HCT116 (cell line): ENCODE measurements around the gene SLCO1B3. TPM values are rescaled to one million over a fixed set of nuclear protein-coding genes. Genes with fewer than 3 reads are reported as not detected.

Source experiments
- ATAC-seq: fragments of 200-7000 bp; cut with Tn5 transposase; 2 replicates; pipeline ENCODE4 v1.9.1; 2020; ENCODE audit warnings: mild to moderate bottlenecking, moderate library complexity
- BruUV-seq: library from RNA; stranded (reverse); fragments of 400-500 nt; replicated peaks from 2 replicates; lab custom pipeline; 2021; lab: Mats Ljungman, UMichigan
- CTCF ChIA-PET: fragments of 300-600 bp; sonication (Branson Sonifier 250); formaldehyde crosslinking; loops from one replicate; lab custom pipeline; 2021; ENCODE audit warnings: antibody characterized with exemption; lab: Charles Lee
- POLR2A ChIA-PET: fragments of 300-600, 350-600 bp; sonication (Branson Sonifier 250); formaldehyde crosslinking; loops from one replicate; lab custom pipeline; 2021; ENCODE audit warnings: antibody characterized with exemption; lab: Charles Lee
- RAD21 ChIA-PET, 2 experiments: fragments of 300-600 bp; sonication (Branson Sonifier 250); formaldehyde crosslinking; loops; one replicate each; lab custom pipeline; 2023; ENCODE audit warnings: low total read pairs in 2 of 2; ENCODE audit not compliant: uncharacterized antibody in 2 of 2, unreplicated experiment in 2 of 2, low non-redundant PET in 1 of 2; lab: Charles Lee
- DNase-seq: peaks from one replicate; pipeline ENCODE4 v3.0.0-alpha.2; 2010; ENCODE audit warnings: low read depth, low spot score
- H2AFZ ChIP-seq: fragments of 200-600 bp; shearing (Covaris generic), sonication (generic); 2 replicates; pipeline ENCODE4 v1.6.1; 2017; ENCODE audit warnings: low read depth, mixed run types, mixed read lengths, antibody characterized with exemption, low read length; ENCODE audit not compliant: poor library complexity, severe bottlenecking
- H3K27ac ChIP-seq: 2 replicates; pipeline ENCODE4 v1.5.1; 2012; ENCODE audit warnings: low read depth, low read length
- H3K27me3 ChIP-seq: fragments of 200-600 bp; sonication (generic); 2 replicates; pipeline ENCODE4 v1.6.1; 2016; ENCODE audit warnings: mixed run types, low read length, mixed read lengths; ENCODE audit not compliant: insufficient read depth
- H3K36me3 ChIP-seq, 2 experiments: fragments of 200-500 bp in 1 of 2; fragments of 200-600 bp in 1 of 2; sonication (Bioruptor generic) in 1 of 2; sonication (generic) in 1 of 2; 2 replicates each; pipeline versions ENCODE4 v1.5.1 to v1.6.1; 2014 to 2016; ENCODE audit warnings: low read length in 2 of 2, inconsistent platforms in 1 of 2, mixed read lengths in 1 of 2, mixed run types in 1 of 2; ENCODE audit not compliant: insufficient read depth in 2 of 2, control insufficient read depth in 1 of 2
- H3K4me1 ChIP-seq, 2 experiments: fragments of 200-600 bp in 1 of 2; sonication (generic) in 1 of 2; 2 replicates each; pipeline versions ENCODE4 v1.5.1 to v1.6.1; 2012 to 2017; ENCODE audit warnings: low read length in 2 of 2, inconsistent platforms in 1 of 2, mild to moderate bottlenecking in 1 of 2, mixed read lengths in 1 of 2, mixed run types in 1 of 2, moderate library complexity in 1 of 2; ENCODE audit not compliant: insufficient read depth in 2 of 2, control insufficient read depth in 1 of 2
- H3K4me2 ChIP-seq: fragments of 200-600 bp; sonication (generic); 2 replicates; pipeline ENCODE4 v1.6.1; 2017; ENCODE audit warnings: mixed run types, low read length, mixed read lengths
- H3K4me3 ChIP-seq, 2 experiments: fragments of 200-600 bp in 1 of 2; sonication (generic) in 1 of 2; replicated peaks in 1 of 2; 2 replicates each; pipeline ENCODE4 v1.5.1; 2011 to 2016; ENCODE audit warnings: low read length in 2 of 2, control low read depth in 1 of 2, low read depth in 1 of 2, mild to moderate bottlenecking in 1 of 2, mixed read lengths in 1 of 2, mixed run types in 1 of 2
- H3K79me2 ChIP-seq: fragments of 200-600 bp; sonication (generic); 2 replicates; pipeline ENCODE4 v1.6.1; 2017; ENCODE audit warnings: mild to moderate bottlenecking, mixed run types, low read length, moderate library complexity, mixed read lengths; ENCODE audit not compliant: insufficient read depth
- H3K9ac ChIP-seq: fragments of 200-600 bp; sonication (generic); 2 replicates; pipeline ENCODE4 v1.6.1; 2016; ENCODE audit warnings: low read length, mixed read lengths
- H3K9me2 ChIP-seq: fragments of 200-600 bp; sonication (generic), shearing (Covaris generic); 2 replicates; pipeline ENCODE4 v1.6.1; 2017; ENCODE audit warnings: mixed run types, mild to moderate bottlenecking, moderate library complexity; ENCODE audit not compliant: insufficient read depth
- H3K9me3 ChIP-seq, 2 experiments: fragments of 200-500 bp in 1 of 2; fragments of 200-600 bp in 1 of 2; sonication (Bioruptor generic) in 1 of 2; sonication (generic) in 1 of 2; 2 replicates each; pipeline ENCODE4 v1.6.1; 2014 to 2017; ENCODE audit warnings: low read length in 2 of 2, mixed read lengths in 2 of 2, inconsistent platforms in 1 of 2, low read depth in 1 of 2, mild to moderate bottlenecking in 1 of 2, mixed run types in 1 of 2, moderate library complexity in 1 of 2; ENCODE audit not compliant: control insufficient read depth in 1 of 2, insufficient read depth in 1 of 2
- H4K20me1 ChIP-seq: fragments of 200-600 bp; sonication (generic), shearing (Covaris generic); 2 replicates; pipeline ENCODE4 v1.6.1; 2017; ENCODE audit warnings: mixed run types, mild to moderate bottlenecking, moderate library complexity; ENCODE audit not compliant: insufficient read depth
- CEBPB ChIP-seq: IDR thresholded peaks from 2 replicates; pipeline ENCODE4 v1.6.1; 2012; ENCODE audit warnings: low read depth
- EZH2 ChIP-seq: fragments of 200-600 bp; sonication (generic); IDR thresholded peaks from 2 replicates; pipeline ENCODE4 v1.6.1; 2017; ENCODE audit warnings: antibody characterized with exemption, mixed run types
- FOSL1 ChIP-seq: IDR thresholded peaks from 2 replicates; pipeline ENCODE4 v1.6.1; 2012; ENCODE audit warnings: low read depth
- POLR2A ChIP-seq: IDR thresholded peaks from 2 replicates; pipeline ENCODE4 v1.7.0; 2011; ENCODE audit warnings: borderline replicate concordance; ENCODE audit not compliant: insufficient read depth, insufficient read length; ENCODE audit errors: extremely low read depth
- POLR2AphosphoS5 ChIP-seq: IDR thresholded peaks from 2 replicates; pipeline ENCODE4 v1.6.1; 2011; ENCODE audit warnings: mild to moderate bottlenecking, low read depth, low read length, moderate library complexity
- RAD21 ChIP-seq: IDR thresholded peaks from 2 replicates; pipeline ENCODE4 v1.6.1; 2012; ENCODE audit warnings: low read depth, mild to moderate bottlenecking
- TCF7L2 ChIP-seq: IDR thresholded peaks from 2 replicates; pipeline ENCODE4 v1.7.0; 2011; ENCODE audit warnings: borderline replicate concordance, inconsistent platforms; ENCODE audit not compliant: insufficient read depth, insufficient read length; ENCODE audit errors: extremely low read depth
- YY1 ChIP-seq: IDR thresholded peaks from 2 replicates; pipeline ENCODE4 v1.6.1; 2011; ENCODE audit warnings: low read length, low read depth, moderate library complexity, mild to moderate bottlenecking; ENCODE audit not compliant: insufficient replicate concordance; ENCODE audit errors: extremely low read depth
- ZFX ChIP-seq: fragments of 450-650 bp; IDR thresholded peaks from 2 replicates; pipeline ENCODE4 v1.6.1; 2017
- intact Hi-C: fragments of 100-400 bp; cut with micrococcal nuclease; formaldehyde crosslinking; loops from 2 replicates; pipeline ENCODE4 v1.10.0; 2022
- total RNA-seq: library from RNA; stranded (reverse); gene quantifications from one replicate; pipeline ENCODE4 v1.2.1, GENCODE V29; 2021; ENCODE audit not compliant: unreplicated experiment
- TF ChIP-seq, protein P1 (sequence below), 3 experiments: fragments of 200-600 bp in 1 of 3; sonication (generic) in 1 of 3; IDR thresholded peaks in 2 of 3; conservative IDR thresholded peaks in 1 of 3; 2 replicates each; pipeline ENCODE4 v1.5.1; 2012 to 2017; ENCODE audit warnings: low read depth in 2 of 3, low read length in 2 of 3, antibody characterized with exemption in 1 of 3, borderline replicate concordance in 1 of 3, control low read depth in 1 of 3, mild to moderate bottlenecking in 1 of 3, mixed read lengths in 1 of 3, mixed run types in 1 of 3, moderate library complexity in 1 of 3; ENCODE audit not compliant: insufficient read depth in 1 of 3
- TF ChIP-seq, protein P2 (sequence below): IDR thresholded peaks from 2 replicates; pipeline ENCODE4 v1.6.1; 2012
- TF ChIP-seq, protein P3 (sequence below): IDR thresholded peaks from 2 replicates; pipeline ENCODE4 v1.6.1; 2011; ENCODE audit warnings: mild to moderate bottlenecking, low read length, moderate library complexity; ENCODE audit not compliant: insufficient replicate concordance; ENCODE audit errors: extremely low read depth

The SLCO1B3 gene
- total RNA-seq, 1 experiment from 2014 or later = 5.4 TPM

DNA sequence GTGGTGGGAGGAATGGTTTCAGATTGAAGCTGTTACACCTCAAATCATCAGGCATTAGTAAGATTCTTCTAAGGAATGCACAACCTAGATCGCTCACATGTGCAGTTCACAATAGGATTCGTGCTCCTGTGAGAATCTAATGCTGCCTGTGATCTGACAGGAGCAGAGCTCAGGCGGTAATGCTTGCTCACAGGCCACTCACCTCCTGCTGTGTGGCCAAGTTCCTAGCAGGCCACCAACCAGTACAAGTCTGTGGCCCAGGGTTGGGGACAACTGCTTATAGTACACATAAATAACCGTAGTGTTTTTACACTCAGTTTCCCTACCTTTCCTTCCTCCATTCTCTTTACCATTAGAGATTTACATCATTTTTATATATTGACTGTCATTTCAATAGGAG is 121.4 kb downstream of the SLCO1B3 start:
- H3K79me2 ChIP-seq = no peaks in the 10 kb centered on the region

DNA sequence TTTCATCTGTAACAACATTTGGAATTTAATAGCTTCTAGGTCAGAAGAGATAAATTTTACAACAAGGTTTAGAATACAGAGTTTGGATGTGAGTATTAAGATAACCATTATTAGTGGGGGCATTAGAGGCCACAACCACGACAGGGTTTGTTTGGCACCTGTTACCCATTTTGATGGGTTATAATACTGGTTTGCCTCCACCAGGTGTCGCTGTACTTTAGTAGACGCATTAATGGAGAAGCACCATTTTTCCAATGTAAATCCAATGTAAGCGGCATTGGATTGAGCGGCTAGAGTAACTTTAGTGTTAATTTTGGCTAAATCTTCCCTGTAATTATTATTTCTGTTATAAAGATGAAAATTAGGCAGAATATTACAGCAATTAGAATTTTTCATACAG is 136.2 kb downstream of the SLCO1B3 start:
- Histone ChIP-seq H3K4me3 (no peak overlapping the region), H3K9me2 (no peaks in the 10 kb centered on the region), H3K79me2 (no peaks in the 10 kb centered on the region), H3K36me3 (no peaks in the 10 kb centered on the region), H3K27ac (no peak overlapping the region), H3K9ac (no peak overlapping the region), H2AFZ (no peak overlapping the region), H4K20me1 (no peaks in the 10 kb centered on the region), H3K4me2 (no peak overlapping the region), H3K27me3 (no peaks in the 10 kb centered on the region), H3K4me1 (no peaks in the 10 kb centered on the region), H3K9me3 (no peaks in the 10 kb centered on the region)
- ATAC-seq = peak; percentile 65
- no TSS peak for BruUV-seq
- ChIA-PET POLR2A (no interaction called here), CTCF (interaction anchor here (1.6 kb wide), 1 partner anchor 11 kb away, joined by 4 read pairs; no protein-coding TSS in a partner anchor), RAD21 (no interaction called here)
- intact Hi-C loops = loop anchor here (5.0 kb wide), 1 partner anchor 121 kb away; no protein-coding TSS in a partner anchor
- peak; percentile 6 for DNase-seq
- TF ChIP-seq, protein P1, sequence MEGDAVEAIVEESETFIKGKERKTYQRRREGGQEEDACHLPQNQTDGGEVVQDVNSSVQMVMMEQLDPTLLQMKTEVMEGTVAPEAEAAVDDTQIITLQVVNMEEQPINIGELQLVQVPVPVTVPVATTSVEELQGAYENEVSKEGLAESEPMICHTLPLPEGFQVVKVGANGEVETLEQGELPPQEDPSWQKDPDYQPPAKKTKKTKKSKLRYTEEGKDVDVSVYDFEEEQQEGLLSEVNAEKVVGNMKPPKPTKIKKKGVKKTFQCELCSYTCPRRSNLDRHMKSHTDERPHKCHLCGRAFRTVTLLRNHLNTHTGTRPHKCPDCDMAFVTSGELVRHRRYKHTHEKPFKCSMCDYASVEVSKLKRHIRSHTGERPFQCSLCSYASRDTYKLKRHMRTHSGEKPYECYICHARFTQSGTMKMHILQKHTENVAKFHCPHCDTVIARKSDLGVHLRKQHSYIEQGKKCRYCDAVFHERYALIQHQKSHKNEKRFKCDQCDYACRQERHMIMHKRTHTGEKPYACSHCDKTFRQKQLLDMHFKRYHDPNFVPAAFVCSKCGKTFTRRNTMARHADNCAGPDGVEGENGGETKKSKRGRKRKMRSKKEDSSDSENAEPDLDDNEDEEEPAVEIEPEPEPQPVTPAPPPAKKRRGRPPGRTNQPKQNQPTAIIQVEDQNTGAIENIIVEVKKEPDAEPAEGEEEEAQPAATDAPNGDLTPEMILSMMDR (IDR thresholded peaks at IDR 0.05 in 2 of 3, conservative IDR thresholded peaks at IDR 0.05 in 1 of 3; ENCODE audit: borderline replicate concordance in 1 of 3, insufficient read depth in 1 of 3, low read depth in 2 of 3, low read length in 2 of 3) = peak; percentile 9 to 60 (median 50); a peak in 4 of 6 replicates
- TF ChIP-seq RAD21 (peak; percentile 28), POLR2AphosphoS5 (no peak), EZH2 (no peak), FOSL1 (no peak)

More for the DNA sequence above, 121.4 kb downstream of the SLCO1B3 start:
- H3K4me3 ChIP-seq = no peak overlapping the region
- no peaks in the 10 kb centered on the region for H3K9me2 ChIP-seq
- RAD21 ChIA-PET = no interaction called here
- no TSS peak for BruUV-seq
- TF ChIP-seq TCF7L2 = no peak
- no peak for TF ChIP-seq CEBPB
- TF ChIP-seq FOSL1 = no peak
- TF ChIP-seq, protein P2, sequence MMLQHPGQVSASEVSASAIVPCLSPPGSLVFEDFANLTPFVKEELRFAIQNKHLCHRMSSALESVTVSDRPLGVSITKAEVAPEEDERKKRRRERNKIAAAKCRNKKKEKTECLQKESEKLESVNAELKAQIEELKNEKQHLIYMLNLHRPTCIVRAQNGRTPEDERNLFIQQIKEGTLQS = no peak
- TF ChIP-seq YY1 = no peak
- no peak for TF ChIP-seq ZFX
- TF ChIP-seq, protein P3, sequence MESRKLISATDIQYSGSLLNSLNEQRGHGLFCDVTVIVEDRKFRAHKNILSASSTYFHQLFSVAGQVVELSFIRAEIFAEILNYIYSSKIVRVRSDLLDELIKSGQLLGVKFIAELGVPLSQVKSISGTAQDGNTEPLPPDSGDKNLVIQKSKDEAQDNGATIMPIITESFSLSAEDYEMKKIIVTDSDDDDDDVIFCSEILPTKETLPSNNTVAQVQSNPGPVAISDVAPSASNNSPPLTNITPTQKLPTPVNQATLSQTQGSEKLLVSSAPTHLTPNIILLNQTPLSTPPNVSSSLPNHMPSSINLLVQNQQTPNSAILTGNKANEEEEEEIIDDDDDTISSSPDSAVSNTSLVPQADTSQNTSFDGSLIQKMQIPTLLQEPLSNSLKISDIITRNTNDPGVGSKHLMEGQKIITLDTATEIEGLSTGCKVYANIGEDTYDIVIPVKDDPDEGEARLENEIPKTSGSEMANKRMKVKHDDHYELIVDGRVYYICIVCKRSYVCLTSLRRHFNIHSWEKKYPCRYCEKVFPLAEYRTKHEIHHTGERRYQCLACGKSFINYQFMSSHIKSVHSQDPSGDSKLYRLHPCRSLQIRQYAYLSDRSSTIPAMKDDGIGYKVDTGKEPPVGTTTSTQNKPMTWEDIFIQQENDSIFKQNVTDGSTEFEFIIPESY = no peak
- no peak for TF ChIP-seq POLR2A
- TF ChIP-seq RAD21 = no peak
- no peaks in the 10 kb centered on the region; a peak in 1 of 4 replicates for H3K9me3 ChIP-seq
- no peaks in the 10 kb centered on the region for H3K27me3 ChIP-seq
- CTCF ChIA-PET = no interaction called here
- ATAC-seq (no peak), DNase-seq (no peak)
- no peaks in the 10 kb centered on the region for H4K20me1 ChIP-seq
- H3K36me3 ChIP-seq = no peaks in the 10 kb centered on the region
- no peak overlapping the region for H3K4me2 ChIP-seq
- H3K4me1 ChIP-seq = no peaks in the 10 kb centered on the region
- no peak overlapping the region for H3K9ac ChIP-seq
- POLR2A ChIA-PET = no interaction called here
- intact Hi-C loops = no loop called here
- no peak overlapping the region for H2AFZ ChIP-seq
- H3K27ac ChIP-seq = no peak overlapping the region
